Rectal smooth muscle tissue (tissue), 1 donor: ENCODE data around the gene RABGAP1L.

ENCODE experiments used
- H3K27ac ChIP-seq: one replicate; pipeline ENCODE4 v1.7.0; 2013; ENCODE audit warnings: low read depth, low read length, inconsistent platforms
- H3K27me3 ChIP-seq: one replicate; pipeline ENCODE4 v1.7.0; 2013; ENCODE audit warnings: low read length; ENCODE audit not compliant: control insufficient read depth, insufficient read depth
- H3K36me3 ChIP-seq: one replicate; pipeline ENCODE4 v1.7.0; 2013; ENCODE audit warnings: low read length; ENCODE audit not compliant: control insufficient read depth, insufficient read depth
- H3K4me1 ChIP-seq: one replicate; pipeline ENCODE4 v1.7.0; 2013; ENCODE audit warnings: low read length; ENCODE audit not compliant: control insufficient read depth, insufficient read depth
- H3K4me3 ChIP-seq: one replicate; pipeline ENCODE4 v1.7.0; 2013; ENCODE audit warnings: low read length
- H3K9ac ChIP-seq: one replicate; pipeline ENCODE4 v1.7.0; 2013; ENCODE audit warnings: low read length

Gene RABGAP1L

GRCh38 chr1:174898102-174898797 lies 738.9 kb downstream of the RABGAP1L start:
- H3K4me1 ChIP-seq = no peaks in the 10 kb centered on the region
- no peaks in the 10 kb centered on the region for H3K27me3 ChIP-seq
- no peaks in the 10 kb centered on the region for H3K36me3 ChIP-seq
- no peak overlapping the region for H3K27ac ChIP-seq
- no peak overlapping the region for H3K4me3 ChIP-seq
- H3K9ac ChIP-seq = no peak overlapping the region

GRCh38 chr1:174900317-174900716 lies 741.0 kb downstream of the RABGAP1L start:
- Histone ChIP-seq H3K4me1 (no peaks in the 10 kb centered on the region), H3K4me3 (no peak overlapping the region), H3K27ac (no peak overlapping the region), H3K27me3 (no peaks in the 10 kb centered on the region), H3K9ac (no peak overlapping the region), H3K36me3 (no peaks in the 10 kb centered on the region)

GRCh38 chr1:174902531-174903099 lies 743.3 kb downstream of the RABGAP1L start:
- Histone ChIP-seq H3K4me1 (no peaks in the 10 kb centered on the region), H3K36me3 (no peaks in the 10 kb centered on the region), H3K27me3 (no peaks in the 10 kb centered on the region), H3K4me3 (no peak overlapping the region), H3K9ac (no peak overlapping the region), H3K27ac (no peak overlapping the region)

- Histone ChIP-seq H3K4me3 (no peak overlapping the region), H3K27ac (no peak overlapping the region), H3K4me1 (no peaks in the 10 kb centered on the region), H3K9ac (no peak overlapping the region), H3K36me3 (no peaks in the 10 kb centered on the region), H3K27me3 (no peaks in the 10 kb centered on the region)
Observed at GRCh38 chr1:174911606-174912005, 752.3 kb downstream of the RABGAP1L start.

GRCh38 chr1:174912264-174912663 lies 752.9 kb downstream of the RABGAP1L start:
- Histone ChIP-seq H3K27ac (no peak overlapping the region), H3K36me3 (no peaks in the 10 kb centered on the region)

GRCh38 chr1:174913225-174913903 lies 754.0 kb downstream of the RABGAP1L start:
- Histone ChIP-seq H3K4me3 (no peak overlapping the region), H3K27ac (no peak overlapping the region), H3K36me3 (no peaks in the 10 kb centered on the region), H3K9ac (no peak overlapping the region), H3K27me3 (no peaks in the 10 kb centered on the region), H3K4me1 (no peaks in the 10 kb centered on the region)

More at GRCh38 chr1:174912264-174912663, 752.9 kb downstream of the RABGAP1L start:
- Histone ChIP-seq H3K4me3 (no peak overlapping the region), H3K9ac (no peak overlapping the region), H3K27me3 (no peaks in the 10 kb centered on the region), H3K4me1 (no peaks in the 10 kb centered on the region)

GRCh38 chr1:174914991-174915390 lies 755.7 kb downstream of the RABGAP1L start:
- Histone ChIP-seq H3K27me3 (no peaks in the 10 kb centered on the region), H3K36me3 (no peaks in the 10 kb centered on the region), H3K4me3 (no peak overlapping the region), H3K27ac (no peak overlapping the region), H3K4me1 (no peaks in the 10 kb centered on the region), H3K9ac (no peak overlapping the region)

GRCh38 chr1:174916846-174917245 lies 757.5 kb downstream of the RABGAP1L start:
- no peaks in the 10 kb centered on the region for H3K27me3 ChIP-seq
- no peak overlapping the region for H3K4me3 ChIP-seq
- no peak overlapping the region for H3K27ac ChIP-seq
- H3K4me1 ChIP-seq = no peaks in the 10 kb centered on the region
- H3K9ac ChIP-seq = no peak overlapping the region
- no peaks in the 10 kb centered on the region for H3K36me3 ChIP-seq

- H3K27ac ChIP-seq = no peak overlapping the region
- H3K9ac ChIP-seq = no peak overlapping the region
- H3K4me1 ChIP-seq = no peaks in the 10 kb centered on the region
- H3K4me3 ChIP-seq = no peak overlapping the region
- H3K27me3 ChIP-seq = no peaks in the 10 kb centered on the region
- H3K36me3 ChIP-seq = no peaks in the 10 kb centered on the region
Observed at GRCh38 chr1:174920093-174920492, 760.8 kb downstream of the RABGAP1L start.

- H3K4me3 ChIP-seq = no peak overlapping the region
- H3K9ac ChIP-seq = no peak overlapping the region
- H3K27ac ChIP-seq = no peak overlapping the region
- H3K36me3 ChIP-seq = no peaks in the 10 kb centered on the region
- H3K4me1 ChIP-seq = no peaks in the 10 kb centered on the region
- no peaks in the 10 kb centered on the region for H3K27me3 ChIP-seq
Observed at GRCh38 chr1:174922121-174922520, 762.8 kb downstream of the RABGAP1L start.

- Histone ChIP-seq H3K27me3 (no peaks in the 10 kb centered on the region), H3K4me3 (no peak overlapping the region), H3K4me1 (no peaks in the 10 kb centered on the region), H3K9ac (no peak overlapping the region), H3K27ac (no peak overlapping the region), H3K36me3 (no peaks in the 10 kb centered on the region)
Observed at GRCh38 chr1:174923820-174924219, 764.5 kb downstream of the RABGAP1L start.

GRCh38 chr1:174928541-174928940 lies 769.2 kb downstream of the RABGAP1L start:
- Histone ChIP-seq H3K9ac (no peak overlapping the region), H3K27ac (no peak overlapping the region), H3K27me3 (no peaks in the 10 kb centered on the region), H3K4me3 (no peak overlapping the region), H3K36me3 (no peaks in the 10 kb centered on the region), H3K4me1 (no peaks in the 10 kb centered on the region)
